SKM-1 treated with dmso at 0.1 percent for 144 hours (cell line): ENCODE measurements around the gene SLX1B.
"Not testable (repeated sequence)": the region's sequence is repeated elsewhere in the genome, so short reads cannot be mapped to it uniquely, and the experiment has no call there.

Experiments
- DNase-seq: peaks from one replicate; lab custom pipeline; 2025; ENCODE audit not compliant: unreplicated experiment; lab: John Stamatoyannopoulos, UW

The SLX1B gene

GRCh38 chr16:29454269-29454668 is at the start of gene SLX1B, which contains the start of gene BOLA2:
TSS of gene SLX1B (plus strand) at chr16:29454533.
TSS of gene BOLA2 (minus strand) at chr16:29454351. CDS start at chr16:29454253, 98 bp downstream.
- DNase-seq, result not testable (repeated sequence)

- DNase-seq, result not testable (repeated sequence)
These were observed 49.1 kb upstream of the SLX1B start for GRCh38 chr16:29405249-29405648.

- not testable (repeated sequence) for DNase-seq
These were observed 30.7 kb upstream of the SLX1B start for GRCh38 chr16:29423587-29423986.

- DNase-seq, result not testable (repeated sequence)
These were observed 28.9 kb upstream of the SLX1B start for GRCh38 chr16:29425390-29425789.

- DNase-seq, result not testable (repeated sequence)
These were observed 579 bp upstream of the SLX1B start for GRCh38 chr16:29453754-29454153.

DNA sequence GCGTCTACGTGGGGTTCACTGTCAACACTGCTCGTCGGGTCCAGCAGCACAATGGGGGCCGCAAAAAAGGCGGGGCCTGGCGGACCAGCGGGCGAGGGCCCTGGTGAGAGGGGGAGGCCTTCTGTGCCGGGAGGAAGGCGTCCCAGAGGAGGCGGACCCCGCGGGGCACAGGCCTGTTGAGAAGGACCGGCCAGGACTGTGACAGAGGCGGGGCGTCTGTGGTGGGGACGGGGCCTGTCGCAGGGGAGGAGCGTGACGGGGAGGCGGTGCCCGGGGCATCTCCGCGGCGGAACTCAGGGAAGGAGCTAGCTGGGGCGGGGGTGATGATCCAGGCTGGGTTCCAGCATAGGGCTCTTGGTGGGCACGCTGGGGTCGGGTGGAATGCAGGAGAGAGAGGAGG is 495 bp downstream of the SLX1B start:
- DNase-seq, result not testable (repeated sequence)

DNA sequence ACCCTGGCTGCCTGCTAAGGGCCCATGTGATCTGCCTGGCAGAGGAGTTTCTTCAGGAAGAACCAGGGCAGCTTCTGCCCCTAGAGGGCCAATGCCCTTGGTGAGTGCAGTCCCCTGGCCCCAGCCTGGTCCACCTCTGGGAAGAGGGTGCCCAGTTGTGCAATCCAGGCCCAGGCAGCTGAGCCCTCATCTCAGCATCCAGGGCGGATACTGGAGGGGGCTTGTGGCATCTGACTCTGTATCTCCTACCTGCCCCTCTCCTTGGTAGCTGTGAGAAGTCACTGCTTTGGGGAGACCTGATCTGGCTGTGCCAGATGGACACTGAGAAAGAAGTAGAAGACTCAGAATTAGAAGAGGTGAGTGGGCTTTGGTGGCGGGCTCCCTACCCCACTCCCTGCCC is 3.3 kb downstream of the SLX1B start:
- not testable (repeated sequence) for DNase-seq

DNA sequence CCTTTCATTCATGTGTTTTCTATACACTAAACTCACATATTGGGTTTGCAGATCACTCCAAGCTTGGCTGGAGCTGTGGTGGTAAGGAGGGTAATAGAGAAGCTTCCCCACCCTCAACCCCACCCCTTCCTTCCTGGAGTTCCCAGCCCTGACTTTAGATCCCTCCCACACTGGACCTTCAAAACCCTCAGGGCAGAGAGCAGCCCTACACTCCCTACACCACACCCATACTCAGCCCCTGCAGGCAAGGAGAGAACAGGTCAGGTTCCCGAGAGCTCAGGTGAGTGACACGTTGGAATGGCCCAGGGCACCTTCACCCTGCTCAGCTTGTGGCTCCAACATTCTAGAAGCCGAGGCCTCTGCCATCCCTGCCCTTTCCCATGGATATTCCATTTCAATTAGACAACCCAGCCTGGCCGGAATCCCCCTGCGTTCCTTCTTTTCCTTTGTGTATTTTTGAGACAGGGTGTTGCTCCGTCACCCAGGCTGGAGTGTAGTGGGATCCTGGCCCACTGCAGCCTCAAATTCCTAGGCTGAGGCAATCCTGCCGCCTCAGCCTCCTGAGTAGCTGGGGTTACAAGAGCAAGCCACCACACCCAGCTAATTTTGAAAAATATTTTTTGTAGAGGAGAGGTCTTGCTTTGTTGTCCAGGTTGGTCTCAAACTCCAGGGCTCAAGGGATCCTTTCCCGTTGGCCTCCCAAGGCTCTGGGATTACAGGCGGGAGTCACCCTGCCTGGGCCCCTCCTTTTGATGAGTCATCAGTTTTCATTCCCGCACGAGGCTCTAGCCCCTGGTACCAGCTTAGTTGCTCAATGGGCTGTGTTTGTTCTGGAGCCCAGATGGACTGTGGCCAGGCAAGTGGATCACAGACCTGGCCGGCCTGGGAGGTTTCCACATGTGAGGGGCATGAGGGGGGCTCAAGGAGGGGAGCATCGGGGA is 5.6 kb downstream of the SLX1B start, which contains the start of gene SULT1A4:
TSS of gene SULT1A4 (plus strand) at position 208 of the 941 bp plus-strand sequence. CDS start 1,473 bp downstream, outside the sequence.
- DNase-seq, result not testable (repeated sequence)

- not testable (repeated sequence) for DNase-seq
These were observed 6.3 kb downstream of the SLX1B start for GRCh38 chr16:29460647-29461030.

DNA sequence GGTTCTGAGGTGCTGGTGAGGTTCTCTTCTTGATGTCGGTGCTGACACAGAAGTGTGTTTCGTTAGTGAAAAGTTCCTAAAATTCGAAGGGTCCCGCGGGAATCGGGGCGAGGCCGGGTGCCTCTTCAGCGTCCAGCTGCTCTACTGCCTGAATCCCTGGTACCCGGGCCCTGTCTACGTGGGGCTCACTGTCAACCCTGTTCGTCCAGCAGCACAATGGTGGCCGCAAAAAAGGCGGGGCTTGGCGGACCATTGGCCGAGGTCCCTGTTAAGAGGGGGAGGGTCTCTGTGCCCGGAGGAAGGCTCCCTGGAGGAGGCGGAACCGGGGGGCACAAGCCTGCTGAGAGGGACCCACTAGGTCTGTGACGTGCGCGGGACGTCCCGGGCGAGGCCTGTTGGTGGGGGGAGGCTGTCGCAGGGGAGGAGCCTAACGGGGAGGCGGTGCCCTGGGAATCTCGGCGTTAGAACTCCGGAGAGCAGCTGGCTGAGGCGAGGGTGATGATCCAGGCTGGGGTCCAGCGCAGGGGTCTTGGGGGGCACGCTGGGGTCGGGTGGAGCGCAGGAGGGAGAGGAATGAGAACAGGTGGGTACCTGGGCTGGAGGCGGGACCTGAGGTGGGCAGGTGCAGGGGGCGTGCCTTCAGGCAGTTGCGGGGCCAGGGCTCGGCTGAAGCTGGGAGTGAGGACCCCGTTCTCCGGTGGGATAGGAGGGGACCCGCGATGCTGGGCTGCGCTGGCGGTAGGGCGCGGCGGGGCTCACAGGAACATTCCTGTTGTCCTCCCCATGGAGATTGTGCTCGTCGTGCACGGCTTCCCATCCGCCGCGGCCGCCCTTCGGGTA is 11.9 kb downstream of the SLX1B start:
- DNase-seq, result not testable (repeated sequence)

DNA sequence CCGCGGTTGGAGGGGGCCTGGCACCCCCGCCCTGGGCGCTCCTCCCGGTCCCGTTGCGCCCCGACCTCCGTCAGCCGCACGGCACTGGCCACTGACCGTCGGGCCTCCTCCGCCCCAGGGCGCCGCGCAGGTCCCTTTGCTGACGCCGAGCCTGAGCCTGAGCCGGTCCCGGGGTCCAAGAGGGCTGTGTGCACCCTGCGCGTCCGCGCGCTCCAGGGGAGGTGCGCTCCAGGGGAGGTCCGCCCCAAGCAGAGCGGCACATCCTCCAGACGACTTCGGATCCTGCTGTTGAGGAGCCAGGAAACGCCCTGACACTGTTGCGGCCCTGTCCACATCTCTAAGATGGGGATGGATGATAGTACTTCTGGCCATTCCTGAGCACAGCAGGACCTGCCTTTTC is 12.6 kb downstream of the SLX1B start:
- DNase-seq, result not testable (repeated sequence)

- DNase-seq, result not testable (repeated sequence)
These were observed 13.5 kb downstream of the SLX1B start for GRCh38 chr16:29467654-29468366.

- not testable (repeated sequence) for DNase-seq
These were observed 15.3 kb downstream of the SLX1B start for GRCh38 chr16:29469660-29470059.

DNA sequence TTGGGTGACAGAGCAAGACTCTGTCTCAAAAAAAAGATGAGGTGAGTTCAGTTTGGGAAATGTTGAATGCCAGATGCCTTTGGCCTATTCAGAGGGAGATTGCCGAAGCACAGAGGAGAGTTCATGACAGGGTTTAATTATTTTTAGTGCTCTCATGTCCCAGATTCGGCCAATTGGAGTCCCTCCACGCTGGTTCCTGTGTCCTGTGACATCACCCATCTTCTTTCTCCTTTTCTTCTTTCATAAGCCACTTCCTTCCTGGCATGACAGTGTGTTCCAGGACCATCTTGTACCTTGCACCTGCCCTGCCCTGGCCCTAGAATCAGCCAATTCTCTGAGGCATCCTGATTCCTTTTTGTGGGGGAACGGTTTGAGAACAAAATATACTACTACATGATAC is 17.7 kb downstream of the SLX1B start:
- DNase-seq, result not testable (repeated sequence)

DNA sequence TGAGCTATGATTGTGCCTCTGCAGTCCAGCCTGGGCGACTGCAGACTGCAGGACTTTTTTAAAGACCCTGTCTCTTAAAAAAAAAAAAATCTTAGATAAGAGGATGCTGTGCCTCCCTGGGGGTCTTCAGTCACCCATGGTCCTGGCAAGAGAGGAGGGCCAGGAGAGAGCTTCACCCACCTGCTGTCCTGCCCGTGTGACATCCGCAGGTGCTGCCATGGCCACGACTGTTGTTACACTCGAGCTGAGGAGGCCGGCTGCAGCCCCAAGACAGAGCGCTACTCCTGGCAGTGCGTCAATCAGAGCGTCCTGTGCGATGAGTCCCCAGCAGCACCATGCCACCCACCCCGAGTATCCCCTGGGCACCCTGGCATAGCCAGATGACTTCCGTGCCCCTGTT is 27.9 kb downstream of the SLX1B start:
- DNase-seq, result not testable (repeated sequence)

DNA sequence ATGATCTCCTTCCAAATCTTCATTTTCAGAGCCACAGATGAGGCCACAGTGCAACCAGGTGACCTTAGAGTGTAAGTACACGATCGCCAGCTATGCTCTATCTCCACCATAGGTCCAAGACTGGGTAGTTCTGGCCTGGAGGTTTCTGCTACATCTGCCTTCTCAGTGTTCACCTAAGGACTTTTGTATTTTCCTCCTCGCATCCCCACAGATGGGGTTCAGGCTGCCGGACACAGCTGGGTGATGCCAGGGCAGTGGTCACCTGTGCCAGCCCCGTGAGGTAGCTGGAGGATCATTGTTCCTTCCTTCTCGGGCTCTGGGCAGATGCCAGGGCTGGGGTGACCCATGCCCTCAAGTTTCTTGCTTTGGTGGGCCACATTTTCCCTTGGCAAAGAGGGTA is 52.0 kb downstream of the SLX1B start, which contains the start of gene NPIPB12:
TSS of gene NPIPB12 (minus strand) at position 101 of the 400 bp plus-strand sequence.
- DNase-seq, result not testable (repeated sequence)
